RWPE2 (cell line): ENCODE measurements around the gene ATP5F1E.

ENCODE experiments used
- ATAC-seq: fragments of 200-7000 bp; cut with Tn5 transposase; 3 replicates; pipeline ENCODE4 v1.9.1; 2021; ENCODE audit warnings: low read depth
- DNase-seq: peaks from one replicate; pipeline ENCODE4 v3.0.0-alpha.2; 2020; ENCODE audit warnings: low spot score
- H3K27ac ChIP-seq: fragments of 450-650 bp; 2 replicates; pipeline ENCODE4 v1.5.1; 2017; ENCODE audit warnings: mild to moderate bottlenecking; ENCODE audit not compliant: poor library complexity, severe bottlenecking
- H3K27me3 ChIP-seq: fragments of 250-450 bp; sonication (Bioruptor Pico); 2 replicates; pipeline ENCODE4 v1.5.1; 2021; ENCODE audit warnings: mild to moderate bottlenecking, moderate library complexity; ENCODE audit not compliant: insufficient read depth, poor library complexity, severe bottlenecking
- H3K36me3 ChIP-seq: fragments of 250-450 bp; sonication (Bioruptor Pico); 2 replicates; pipeline ENCODE4 v1.5.1; 2020; ENCODE audit warnings: low read depth, mild to moderate bottlenecking, moderate library complexity
- H3K4me1 ChIP-seq: fragments of 250-450 bp; sonication (Bioruptor Pico); 2 replicates; pipeline ENCODE4 v1.5.1; 2021; ENCODE audit warnings: mild to moderate bottlenecking, moderate library complexity; ENCODE audit not compliant: insufficient read depth, poor library complexity, severe bottlenecking
- H3K4me3 ChIP-seq: fragments of 250-450 bp; sonication (Bioruptor Pico); 2 replicates; pipeline ENCODE4 v1.5.1; 2021; ENCODE audit warnings: mild to moderate bottlenecking, moderate library complexity; ENCODE audit not compliant: severe bottlenecking
- H3K9me3 ChIP-seq: fragments of 250-450 bp; sonication (Bioruptor Pico); 2 replicates; pipeline ENCODE4 v1.5.1; 2021; ENCODE audit warnings: mild to moderate bottlenecking, moderate library complexity; ENCODE audit not compliant: severe bottlenecking
- TF ChIP-seq, protein P1 (sequence below): fragments of 450-650 bp; IDR thresholded peaks from one replicate; pipeline ENCODE4 v1.5.1; 2017; ENCODE audit warnings: mild to moderate bottlenecking, moderate library complexity; ENCODE audit not compliant: poor library complexity, severe bottlenecking

Gene ATP5F1E

DNA sequence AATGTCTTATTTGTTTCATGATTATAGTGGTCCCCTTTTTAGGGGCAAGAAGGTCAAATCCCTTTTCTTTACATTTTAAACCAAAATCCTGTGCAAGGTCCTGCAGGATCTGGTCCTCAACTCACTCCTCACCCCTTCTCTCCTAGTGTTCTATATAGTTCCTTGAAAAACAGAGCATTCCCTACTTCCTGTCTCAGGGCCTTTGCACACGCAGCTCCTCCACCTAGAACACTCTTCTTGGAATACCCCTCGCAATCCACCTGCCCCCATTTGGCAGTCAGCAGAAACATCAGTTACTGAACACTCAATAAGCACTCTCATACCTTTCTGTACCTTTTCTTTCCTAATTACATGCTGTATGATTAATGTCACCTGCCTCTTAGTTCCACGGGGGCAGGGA is 3.2 kb upstream of the ATP5F1E start:
- no peak for ATAC-seq

DNA sequence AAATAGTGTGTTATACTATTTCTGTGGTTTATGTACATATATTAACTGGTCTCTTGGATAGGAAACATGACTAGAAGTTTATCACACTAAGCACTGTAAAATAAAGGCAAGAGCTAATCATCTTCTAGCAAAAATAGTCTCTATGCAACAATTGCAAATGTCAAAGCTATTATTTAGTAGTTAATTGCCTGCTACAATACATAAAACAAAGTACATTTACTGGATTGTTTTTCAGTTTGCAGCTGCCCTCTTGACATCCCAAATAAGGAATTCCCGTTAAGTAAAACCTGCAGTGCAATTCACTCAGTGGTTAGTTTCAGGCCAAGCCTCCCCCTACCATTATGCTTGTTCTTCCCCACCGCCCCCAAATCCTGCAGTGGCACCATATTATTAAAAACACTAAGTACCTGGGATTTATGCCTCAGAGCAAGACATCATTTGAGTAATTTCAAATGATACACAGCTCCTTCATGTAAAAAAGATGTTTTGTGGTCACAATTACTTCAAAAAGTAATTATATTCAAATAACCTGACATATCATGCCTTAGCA is 1.6 kb upstream of the ATP5F1E start:
- Histone ChIP-seq H3K4me1 (peaks cover 37% of the 10 kb centered on the region), H3K4me3 (no peak overlapping the region), H3K27ac (peak overlapping the region; percentile 59), H3K36me3 (peaks cover 82% of the 10 kb centered on the region), H3K27me3 (no peaks in the 10 kb centered on the region), H3K9me3 (no peaks in the 10 kb centered on the region)
- no peak for ATAC-seq
- DNase-seq, result no peak
- TF ChIP-seq, protein P1, sequence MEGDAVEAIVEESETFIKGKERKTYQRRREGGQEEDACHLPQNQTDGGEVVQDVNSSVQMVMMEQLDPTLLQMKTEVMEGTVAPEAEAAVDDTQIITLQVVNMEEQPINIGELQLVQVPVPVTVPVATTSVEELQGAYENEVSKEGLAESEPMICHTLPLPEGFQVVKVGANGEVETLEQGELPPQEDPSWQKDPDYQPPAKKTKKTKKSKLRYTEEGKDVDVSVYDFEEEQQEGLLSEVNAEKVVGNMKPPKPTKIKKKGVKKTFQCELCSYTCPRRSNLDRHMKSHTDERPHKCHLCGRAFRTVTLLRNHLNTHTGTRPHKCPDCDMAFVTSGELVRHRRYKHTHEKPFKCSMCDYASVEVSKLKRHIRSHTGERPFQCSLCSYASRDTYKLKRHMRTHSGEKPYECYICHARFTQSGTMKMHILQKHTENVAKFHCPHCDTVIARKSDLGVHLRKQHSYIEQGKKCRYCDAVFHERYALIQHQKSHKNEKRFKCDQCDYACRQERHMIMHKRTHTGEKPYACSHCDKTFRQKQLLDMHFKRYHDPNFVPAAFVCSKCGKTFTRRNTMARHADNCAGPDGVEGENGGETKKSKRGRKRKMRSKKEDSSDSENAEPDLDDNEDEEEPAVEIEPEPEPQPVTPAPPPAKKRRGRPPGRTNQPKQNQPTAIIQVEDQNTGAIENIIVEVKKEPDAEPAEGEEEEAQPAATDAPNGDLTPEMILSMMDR, result no peak

More for the DNA sequence above, 3.2 kb upstream of the ATP5F1E start:
- Histone ChIP-seq H3K4me3 (no peak overlapping the region), H3K36me3 (peaks cover 82% of the 10 kb centered on the region), H3K4me1 (peaks cover 37% of the 10 kb centered on the region), H3K9me3 (no peaks in the 10 kb centered on the region), H3K27me3 (no peaks in the 10 kb centered on the region), H3K27ac (no peak overlapping the region)
- TF ChIP-seq, protein P1, result no peak
- DNase-seq, result peak; percentile 29

DNA sequence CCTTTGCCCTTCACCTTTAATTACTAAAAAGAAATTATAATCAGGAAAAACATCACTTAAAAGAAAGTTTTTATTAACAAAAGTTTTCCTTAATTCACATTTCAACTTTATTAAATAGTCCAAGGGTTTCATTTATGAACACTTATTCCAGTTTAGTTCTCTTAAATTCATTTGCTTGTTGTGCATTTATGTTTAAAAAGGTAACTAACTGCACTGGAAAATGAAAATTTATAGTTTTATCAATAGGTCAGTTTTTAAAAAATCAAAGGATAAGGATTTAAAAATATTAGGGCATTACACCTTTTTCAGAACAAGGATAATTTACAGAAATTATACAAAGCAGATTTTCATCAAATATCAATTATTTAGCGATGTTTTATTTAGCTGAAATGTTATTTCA is 958 bp upstream of the ATP5F1E start:
- Histone ChIP-seq H3K36me3 (peaks cover 82% of the 10 kb centered on the region), H3K9me3 (no peaks in the 10 kb centered on the region), H3K27ac (peak overlapping the region; percentile 59), H3K4me3 (peak overlapping the region; percentile 68), H3K4me1 (peaks cover 43% of the 10 kb centered on the region), H3K27me3 (no peaks in the 10 kb centered on the region)
- DNase-seq (no peak), ATAC-seq (no peak)
- TF ChIP-seq, protein P1, result no peak

DNA sequence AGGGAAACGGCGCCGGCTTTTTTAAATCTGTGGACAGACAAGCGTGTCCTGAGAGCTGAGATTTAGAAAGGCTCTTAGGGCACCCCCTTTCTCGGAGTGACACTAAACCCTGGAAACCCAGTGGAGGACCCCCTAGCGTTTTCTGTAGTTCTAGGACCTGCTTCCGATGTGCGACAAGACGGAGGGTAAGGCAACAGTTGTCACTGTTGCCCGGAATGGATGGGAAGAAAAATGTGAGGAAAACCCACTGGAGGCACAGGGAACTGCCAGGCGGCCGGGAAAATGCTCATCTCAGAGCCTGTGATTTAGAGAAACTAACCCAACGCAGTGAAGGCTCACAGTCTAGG is 551 bp upstream of the ATP5F1E start:
- H3K9me3 ChIP-seq, result no peaks in the 10 kb centered on the region

DNA sequence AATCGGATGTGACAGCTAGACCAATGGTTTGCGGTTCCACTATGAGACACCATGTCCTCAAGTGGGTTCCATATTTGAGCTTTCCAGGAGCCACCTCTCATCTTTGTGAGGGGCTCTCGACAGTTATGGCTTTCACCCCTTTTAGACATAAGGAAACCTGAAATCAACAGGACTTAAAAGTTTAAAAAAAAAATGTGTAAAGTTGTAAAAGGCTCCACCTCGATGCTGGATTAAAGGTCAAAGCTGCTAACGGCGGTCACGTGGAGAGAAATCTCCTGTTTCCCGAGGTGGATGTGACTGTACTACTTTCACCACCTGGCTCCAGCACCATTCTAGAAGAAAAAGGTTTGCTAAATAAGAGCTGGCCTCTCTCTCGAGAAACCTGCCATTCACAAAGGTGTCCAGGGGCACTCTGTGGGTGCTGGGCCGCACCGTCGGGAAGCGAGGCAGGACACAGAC is 542 bp downstream of the ATP5F1E start:
- DNase-seq (peak; percentile 19), ATAC-seq (peak; percentile 10; the same call in 2 of the 3 replicates)
- Histone ChIP-seq H3K27me3 (no peaks in the 10 kb centered on the region), H3K4me3 (peak overlapping the region; percentile 68), H3K27ac (peak overlapping the region; percentile 59), H3K4me1 (peaks cover 44% of the 10 kb centered on the region), H3K9me3 (no peaks in the 10 kb centered on the region), H3K36me3 (peaks cover 82% of the 10 kb centered on the region)
- TF ChIP-seq, protein P1, result no peak

More for the DNA sequence above, 551 bp upstream of the ATP5F1E start:
- no peak for DNase-seq
- Histone ChIP-seq H3K4me1 (peaks cover 44% of the 10 kb centered on the region), H3K27ac (peak overlapping the region; percentile 59), H3K4me3 (peak overlapping the region; percentile 68), H3K27me3 (no peaks in the 10 kb centered on the region), H3K36me3 (peaks cover 82% of the 10 kb centered on the region)
- TF ChIP-seq, protein P1, result peak; percentile 37
- peak; percentile 43 for ATAC-seq
